ACC112 (cell line): ENCODE results near the gene NOP14.

ENCODE experiments used
- H2AFZ ChIP-seq: fragments of 200-600 bp; sonication (generic); one replicate; pipeline ENCODE4 v1.6.0; 2017; ENCODE audit warnings: antibody characterized with exemption, low read length; ENCODE audit not compliant: unreplicated experiment
- H3K27ac ChIP-seq: fragments of 200-600 bp; sonication (generic); 2 replicates; pipeline ENCODE4 v1.5.1; 2014; ENCODE audit warnings: low read depth, mild to moderate bottlenecking, antibody characterized with exemption, low read length, moderate library complexity
- H3K27me3 ChIP-seq: fragments of 200-600 bp; sonication (generic); 2 replicates; pipeline ENCODE4 v1.6.1; 2014; ENCODE audit warnings: mild to moderate bottlenecking, antibody characterized with exemption, low read length, moderate library complexity, mixed read lengths; ENCODE audit not compliant: insufficient read depth
- H3K36me3 ChIP-seq: fragments of 200-600 bp; sonication (generic); 2 replicates; pipeline ENCODE4 v1.6.1; 2016; ENCODE audit warnings: mild to moderate bottlenecking, antibody characterized with exemption, low read length, moderate library complexity, mixed read lengths; ENCODE audit not compliant: insufficient read depth
- H3K4me1 ChIP-seq: fragments of 200-600 bp; sonication (generic); one replicate; pipeline ENCODE4 v1.6.1; 2016; ENCODE audit warnings: low read length, mixed read lengths; ENCODE audit not compliant: insufficient read depth, unreplicated experiment, control insufficient read depth
- H3K4me3 ChIP-seq: fragments of 200-600 bp; sonication (generic); 2 replicates; pipeline ENCODE4 v1.5.1; 2014; ENCODE audit warnings: mild to moderate bottlenecking, low read depth, low read length
- H3K79me2 ChIP-seq: fragments of 200-600 bp; sonication (generic); one replicate; pipeline ENCODE4 v1.6.0; 2016; ENCODE audit warnings: low read length; ENCODE audit not compliant: control insufficient read depth, unreplicated experiment, insufficient read depth

NOP14 gene

DNA sequence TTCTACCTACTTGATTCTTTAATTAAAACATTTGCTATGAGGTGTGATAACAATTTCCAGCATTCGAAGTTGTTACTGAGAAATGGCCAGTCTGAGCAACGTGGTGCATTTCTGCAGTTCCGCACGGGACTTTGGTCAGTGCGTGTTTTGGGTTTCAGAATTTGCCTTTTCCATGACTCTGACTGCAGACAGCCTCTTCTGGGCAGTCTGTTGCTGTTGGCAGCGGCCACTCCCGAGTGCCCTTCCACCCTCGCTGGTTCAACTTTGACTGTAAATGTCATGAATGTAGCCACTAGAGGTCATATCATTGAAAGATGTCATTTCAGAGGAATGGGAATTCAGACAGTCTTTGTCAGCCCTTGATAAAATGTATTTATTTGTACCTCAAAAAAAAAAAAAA, 53.6 kb downstream of the NOP14 start:
- no peak overlapping the region for H3K4me3 ChIP-seq
- no peaks in the 10 kb centered on the region for H3K27me3 ChIP-seq
- H3K4me1 ChIP-seq: no peaks in the 10 kb centered on the region
- H3K36me3 ChIP-seq: peaks cover 37% of the 10 kb centered on the region
- H2AFZ ChIP-seq: no peak overlapping the region
- no peak overlapping the region for H3K27ac ChIP-seq
- no peaks in the 10 kb centered on the region for H3K79me2 ChIP-seq

- peaks cover 3% of the 10 kb centered on the region for H3K79me2 ChIP-seq
- H3K27me3 ChIP-seq: no peaks in the 10 kb centered on the region
- H3K36me3 ChIP-seq: peaks cover 37% of the 10 kb centered on the region
- H3K27ac ChIP-seq: no peak overlapping the region
- no peak overlapping the region for H2AFZ ChIP-seq
- H3K4me3 ChIP-seq: no peak overlapping the region
- H3K4me1 ChIP-seq: no peaks in the 10 kb centered on the region
Observed at GRCh38 chr4:2908686-2909085, 54.5 kb downstream of the NOP14 start.

- Histone ChIP-seq H3K27ac (no peak overlapping the region), H3K4me3 (no peak overlapping the region), H2AFZ (no peak overlapping the region), H3K27me3 (no peaks in the 10 kb centered on the region), H3K4me1 (no peaks in the 10 kb centered on the region), H3K36me3 (peaks cover 37% of the 10 kb centered on the region), H3K79me2 (peaks cover 3% of the 10 kb centered on the region)
Observed at GRCh38 chr4:2907706-2908293, 55.4 kb downstream of the NOP14 start.

DNA sequence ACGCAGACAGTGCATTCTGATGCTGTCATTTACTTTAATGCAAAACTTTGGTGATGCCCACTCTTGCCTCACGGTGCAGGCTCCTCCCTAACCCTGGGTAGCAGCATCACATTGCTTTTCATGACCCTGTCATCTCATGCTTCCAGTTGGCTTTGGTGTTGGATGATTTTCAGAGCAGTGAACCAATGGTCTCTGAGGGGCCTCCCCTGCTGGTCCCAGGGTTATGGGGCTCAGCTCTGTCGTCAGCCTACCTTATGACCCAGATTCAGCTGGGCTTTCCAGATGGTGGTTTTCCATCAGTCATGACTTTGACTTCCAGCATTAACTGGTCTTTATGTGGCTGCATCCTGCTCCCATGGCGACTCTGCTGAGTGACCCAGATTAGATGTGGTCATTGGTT, 56.0 kb downstream of the NOP14 start:
- Histone ChIP-seq H3K27me3 (no peaks in the 10 kb centered on the region), H3K79me2 (peaks cover 3% of the 10 kb centered on the region), H3K27ac (no peak overlapping the region), H3K36me3 (peaks cover 37% of the 10 kb centered on the region), H3K4me1 (no peaks in the 10 kb centered on the region), H2AFZ (no peak overlapping the region), H3K4me3 (no peak overlapping the region)

DNA sequence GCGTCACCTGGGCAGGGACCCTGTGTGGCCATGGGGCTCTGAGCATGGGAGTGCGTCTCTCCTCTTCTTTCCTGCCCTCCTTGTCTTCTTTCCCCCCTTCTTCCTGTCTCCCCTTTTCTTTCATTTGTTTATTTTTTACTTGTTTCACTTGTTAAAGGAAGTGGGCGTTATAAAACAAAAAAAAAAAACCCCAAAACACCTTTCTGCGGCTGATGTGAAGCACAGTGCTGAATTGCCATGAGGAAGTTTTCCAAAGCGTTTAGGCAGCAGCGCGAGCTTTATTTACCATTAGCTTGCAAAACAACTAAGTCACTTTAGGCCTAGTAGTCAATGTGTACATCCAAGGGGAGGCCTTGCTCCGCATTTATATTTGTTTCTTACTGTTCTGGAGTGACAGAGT, 57.0 kb downstream of the NOP14 start:
- no peak overlapping the region for H2AFZ ChIP-seq
- no peaks in the 10 kb centered on the region for H3K27me3 ChIP-seq
- peaks cover 33% of the 10 kb centered on the region for H3K36me3 ChIP-seq
- no peak overlapping the region for H3K4me3 ChIP-seq
- H3K79me2 ChIP-seq: peaks cover 3% of the 10 kb centered on the region
- H3K4me1 ChIP-seq: peaks cover 2% of the 10 kb centered on the region
- no peak overlapping the region for H3K27ac ChIP-seq

- Histone ChIP-seq H3K4me3 (no peak overlapping the region), H3K36me3 (peaks cover 32% of the 10 kb centered on the region), H3K4me1 (peaks cover 7% of the 10 kb centered on the region), H3K27ac (no peak overlapping the region), H2AFZ (no peak overlapping the region), H3K27me3 (no peaks in the 10 kb centered on the region), H3K79me2 (peaks cover 3% of the 10 kb centered on the region)
Observed at GRCh38 chr4:2905544-2905943, 57.7 kb downstream of the NOP14 start.

DNA sequence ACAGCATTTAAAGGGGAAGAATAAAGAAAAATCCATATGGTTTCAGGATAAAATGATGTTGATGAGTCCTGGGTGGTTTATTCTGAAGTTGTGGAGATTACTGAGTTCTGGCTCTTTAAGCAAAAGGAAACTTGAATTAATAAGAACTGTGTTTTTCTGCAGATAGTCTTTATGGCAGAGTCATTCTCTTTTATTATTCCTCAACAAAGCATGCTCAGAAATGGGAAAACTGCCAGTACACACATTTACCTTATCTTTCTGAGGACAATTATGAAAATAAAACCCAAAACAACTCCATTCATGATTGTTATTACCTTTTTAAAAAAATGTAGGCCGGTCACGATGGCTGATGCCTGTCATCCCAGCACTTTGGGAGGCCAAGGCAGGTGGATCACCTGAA, 61.1 kb downstream of the NOP14 start:
- H3K27ac ChIP-seq: no peak overlapping the region
- no peak overlapping the region for H3K4me3 ChIP-seq
- H3K79me2 ChIP-seq: peaks cover 3% of the 10 kb centered on the region
- H3K36me3 ChIP-seq: peaks cover 41% of the 10 kb centered on the region
- no peaks in the 10 kb centered on the region for H3K27me3 ChIP-seq
- no peak overlapping the region for H2AFZ ChIP-seq
- peaks cover 7% of the 10 kb centered on the region for H3K4me1 ChIP-seq

- Histone ChIP-seq H3K4me1 (peaks cover 7% of the 10 kb centered on the region), H3K27me3 (no peaks in the 10 kb centered on the region), H3K36me3 (peaks cover 42% of the 10 kb centered on the region), H3K27ac (no peak overlapping the region), H3K79me2 (peaks cover 3% of the 10 kb centered on the region), H3K4me3 (no peak overlapping the region), H2AFZ (no peak overlapping the region)
Observed at GRCh38 chr4:2901186-2901585, 62.0 kb downstream of the NOP14 start.

DNA sequence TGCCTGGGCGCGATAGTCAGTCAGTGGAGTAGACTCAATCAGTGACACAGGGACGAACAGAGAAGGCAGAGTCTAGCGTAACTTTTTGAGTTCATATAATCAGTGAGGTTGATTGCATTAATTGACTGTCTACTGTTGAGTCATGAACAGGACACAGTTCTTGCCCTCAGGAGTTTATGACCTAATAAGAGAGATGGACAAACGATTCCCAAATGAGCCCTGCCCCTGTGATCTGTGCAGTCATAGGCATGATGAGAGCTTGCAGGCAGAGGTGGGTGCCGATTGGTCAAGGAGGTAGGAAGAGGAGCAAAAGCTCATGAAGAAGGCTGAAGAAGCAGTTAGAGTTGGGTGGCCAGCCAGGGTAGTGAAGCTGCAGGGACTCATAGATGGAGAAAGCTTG, 62.5 kb downstream of the NOP14 start:
- H3K27me3 ChIP-seq: no peaks in the 10 kb centered on the region
- H3K27ac ChIP-seq: no peak overlapping the region
- no peak overlapping the region for H3K4me3 ChIP-seq
- H2AFZ ChIP-seq: no peak overlapping the region
- peaks cover 40% of the 10 kb centered on the region for H3K36me3 ChIP-seq
- H3K4me1 ChIP-seq: peaks cover 7% of the 10 kb centered on the region
- H3K79me2 ChIP-seq: peaks cover 3% of the 10 kb centered on the region

- peaks cover 37% of the 10 kb centered on the region for H3K36me3 ChIP-seq
- H3K27me3 ChIP-seq: no peaks in the 10 kb centered on the region
- no peak overlapping the region for H3K27ac ChIP-seq
- no peaks in the 10 kb centered on the region for H3K79me2 ChIP-seq
- H3K4me1 ChIP-seq: peaks cover 7% of the 10 kb centered on the region
- no peak overlapping the region for H3K4me3 ChIP-seq
- H2AFZ ChIP-seq: no peak overlapping the region
Observed at GRCh38 chr4:2898001-2898400, 65.2 kb downstream of the NOP14 start.

- Histone ChIP-seq H3K27me3 (no peaks in the 10 kb centered on the region), H3K27ac (no peak overlapping the region), H3K36me3 (peaks cover 26% of the 10 kb centered on the region), H3K4me1 (peaks cover 14% of the 10 kb centered on the region), H3K4me3 (no peak overlapping the region), H2AFZ (no peak overlapping the region), H3K79me2 (peaks cover 6% of the 10 kb centered on the region)
Observed at GRCh38 chr4:2893772-2894171, 69.4 kb downstream of the NOP14 start.
